WERI-Rb-1 (cell line): ENCODE results near the gene SLX9.

Experiments
- DNase-seq: peaks from one replicate; pipeline ENCODE4 v3.0.0-alpha.2; 2020
- H3K27ac ChIP-seq: fragments of 250-450 bp; sonication (Bioruptor Pico); 2 replicates; pipeline ENCODE4 v1.5.1; 2020; ENCODE audit warnings: mild to moderate bottlenecking, moderate library complexity
- H3K27me3 ChIP-seq: fragments of 250-450 bp; sonication (Bioruptor Pico); 2 replicates; pipeline ENCODE4 v1.5.1; 2021; ENCODE audit warnings: mild to moderate bottlenecking, low read depth, moderate library complexity; ENCODE audit not compliant: insufficient read depth, severe bottlenecking
- H3K36me3 ChIP-seq: fragments of 250-450 bp; sonication (Bioruptor Pico); 2 replicates; pipeline ENCODE4 v1.5.1; 2020; ENCODE audit warnings: mild to moderate bottlenecking, moderate library complexity
- H3K4me3 ChIP-seq: 2 replicates; pipeline ENCODE4 v1.5.1; 2011; ENCODE audit warnings: low read depth, mild to moderate bottlenecking, control low read depth, low read length
- H3K9me3 ChIP-seq: fragments of 250-450 bp; sonication (Bioruptor Pico); 2 replicates; pipeline ENCODE4 v1.5.1; 2021; ENCODE audit warnings: mild to moderate bottlenecking, moderate library complexity; ENCODE audit not compliant: severe bottlenecking
- CTCF ChIP-seq: IDR thresholded peaks from 2 replicates; pipeline ENCODE4 v1.5.1; 2011; ENCODE audit warnings: low read depth, mild to moderate bottlenecking, control low read depth, inconsistent platforms, low read length

Gene SLX9

DNA sequence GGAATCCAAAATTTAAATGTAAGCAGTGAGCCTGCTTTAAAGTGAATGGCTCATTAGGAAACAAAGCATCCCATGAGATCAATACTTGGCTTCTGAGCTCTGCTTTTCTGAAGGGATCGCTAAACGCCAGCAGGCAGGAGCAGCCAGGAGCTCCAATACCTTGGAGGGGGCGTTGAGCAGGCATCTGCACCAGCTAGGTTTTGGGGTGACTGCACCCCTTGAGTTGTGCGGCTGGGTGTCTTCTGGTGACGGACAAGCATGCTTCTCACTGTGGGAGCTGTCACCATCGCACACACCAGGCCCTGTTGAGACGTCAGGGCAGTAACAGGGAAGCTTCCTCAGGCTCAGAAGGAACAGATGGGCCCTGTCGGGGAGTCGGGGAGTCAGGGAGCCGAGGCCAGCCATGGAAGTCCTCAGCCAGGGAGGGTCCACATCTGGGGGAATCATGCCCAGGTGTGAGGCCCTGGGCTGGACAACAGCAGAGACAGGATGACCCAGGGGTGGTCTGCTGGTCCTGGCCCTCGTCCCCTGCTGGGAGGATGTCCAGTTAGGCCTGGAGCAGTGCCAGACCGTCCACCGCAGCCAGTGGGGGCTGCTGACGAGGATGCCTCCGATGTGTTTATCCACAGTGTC, 76.7 kb downstream of the SLX9 start:
- TF ChIP-seq CTCF: no peak

GRCh38 chr21:45017039-45017960, 77.5 kb downstream of the SLX9 start:
- Histone ChIP-seq H3K27ac (no peak overlapping the region), H3K4me3 (no peak overlapping the region), H3K36me3 (no peaks in the 10 kb centered on the region; the same call in 1 of the 2 replicates), H3K27me3 (no peaks in the 10 kb centered on the region), H3K9me3 (peaks cover under 1% of the 10 kb centered on the region)
- no peak for DNase-seq
- no peak for TF ChIP-seq CTCF

More for the DNA sequence above, 76.7 kb downstream of the SLX9 start:
- peak; percentile 58 for DNase-seq
- H3K27me3 ChIP-seq: no peaks in the 10 kb centered on the region
- H3K9me3 ChIP-seq: no peaks in the 10 kb centered on the region
- H3K36me3 ChIP-seq: no peaks in the 10 kb centered on the region; the same call in 1 of the 2 replicates
- H3K4me3 ChIP-seq: no peak overlapping the region
- H3K27ac ChIP-seq: peak overlapping the region; percentile 23; the same call in 1 of the 2 replicates

- no peak for DNase-seq
- Histone ChIP-seq H3K27me3 (no peaks in the 10 kb centered on the region), H3K36me3 (no peaks in the 10 kb centered on the region; the same call in 1 of the 2 replicates), H3K27ac (no peak overlapping the region), H3K9me3 (peaks cover 10% of the 10 kb centered on the region), H3K4me3 (no peak overlapping the region)
- TF ChIP-seq CTCF: no peak
These were observed 78.6 kb downstream of the SLX9 start for GRCh38 chr21:45018131-45019075.

GRCh38 chr21:45019076-45019886, 79.5 kb downstream of the SLX9 start:
- Histone ChIP-seq H3K27me3 (no peaks in the 10 kb centered on the region), H3K27ac (no peak overlapping the region), H3K4me3 (no peak overlapping the region), H3K9me3 (peaks cover 14% of the 10 kb centered on the region), H3K36me3 (no peaks in the 10 kb centered on the region)
- DNase-seq: no peak
- no peak for TF ChIP-seq CTCF
